Right atrium auricular region (tissue), 2 donors: ENCODE measurements around the gene OR2L8. TPM values are rescaled to one million over a fixed set of nuclear protein-coding genes. Genes with fewer than 3 reads are reported as not detected.

Experiments
- DNase-seq: peaks from one replicate; pipeline ENCODE4 v3.0.0-alpha.2; 2019; ENCODE audit warnings: low spot score
- H3K27ac ChIP-seq, 2 donors: fragments of 200-600 bp; sonication (generic); 1 replicate in 1 of 2; 2 replicates in 1 of 2; pipeline ENCODE4 v1.5.1; 2016 to 2019
- H3K27me3 ChIP-seq, 2 donors: fragments of 200-600 bp; sonication (generic); one replicate each; pipeline versions ENCODE4 v1.5.1 to v1.6.0; 2017 to 2019
- H3K36me3 ChIP-seq: fragments of 200-600 bp; sonication (generic); one replicate; pipeline ENCODE4 v1.5.1; 2016
- H3K4me1 ChIP-seq, 2 donors: fragments of 200-600 bp; sonication (generic); one replicate each; pipeline versions ENCODE4 v1.5.1 to v1.6.0; 2017 to 2019
- H3K4me3 ChIP-seq, 2 donors: fragments of 200-600 bp; sonication (generic); 1 replicate in 1 of 2; 2 replicates in 1 of 2; pipeline ENCODE4 v1.5.1; 2017 to 2019; ENCODE audit warnings: mild to moderate bottlenecking in 1 of 2, moderate library complexity in 1 of 2
- H3K9me3 ChIP-seq, 2 donors: fragments of 200-600 bp; sonication (generic); one replicate each; pipeline ENCODE4 v1.5.1; 2019
- total RNA-seq, 2 donors: library from RNA; depleted of rRNA; stranded (reverse); fragments of >200 nt; gene quantifications; one replicate each; pipeline ENCODE4 v1.1.0, GENCODE V29; 2016
- TF ChIP-seq, protein P1 (sequence below), 2 donors: fragments of 200-600 bp; sonication (generic); IDR thresholded peaks; one replicate each; pipeline ENCODE4 v1.5.1; 2019; ENCODE audit warnings: antibody characterized with exemption in 2 of 2

The OR2L8 gene
- total RNA-seq, 2 donors from 2014 or later: not detected

DNA sequence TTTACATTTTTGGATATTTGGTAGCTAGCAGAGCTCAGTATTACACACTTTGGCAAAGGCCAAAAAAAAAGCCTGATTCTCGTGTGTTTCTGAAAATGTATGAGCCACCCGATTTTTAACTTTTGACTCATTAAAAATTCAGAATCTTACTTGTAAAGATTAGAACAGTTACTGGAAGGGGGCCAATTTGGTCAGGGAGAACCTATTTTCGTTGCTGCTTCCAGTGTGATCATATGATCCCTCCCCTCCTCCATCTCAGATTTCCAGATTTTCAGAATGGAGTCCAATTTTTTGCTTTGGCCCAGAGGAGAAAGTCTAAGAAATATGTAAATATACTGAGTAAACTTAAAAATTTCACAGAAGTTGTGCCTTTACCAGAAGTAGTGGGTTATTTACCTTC is 13.1 kb downstream of the OR2L8 start:
- H3K9me3 ChIP-seq: no peaks in the 10 kb centered on the region
- no peak overlapping the region for H3K4me3 ChIP-seq
- H3K36me3 ChIP-seq: no peaks in the 10 kb centered on the region
- H3K4me1 ChIP-seq: no peaks in the 10 kb centered on the region
- TF ChIP-seq, protein P1, sequence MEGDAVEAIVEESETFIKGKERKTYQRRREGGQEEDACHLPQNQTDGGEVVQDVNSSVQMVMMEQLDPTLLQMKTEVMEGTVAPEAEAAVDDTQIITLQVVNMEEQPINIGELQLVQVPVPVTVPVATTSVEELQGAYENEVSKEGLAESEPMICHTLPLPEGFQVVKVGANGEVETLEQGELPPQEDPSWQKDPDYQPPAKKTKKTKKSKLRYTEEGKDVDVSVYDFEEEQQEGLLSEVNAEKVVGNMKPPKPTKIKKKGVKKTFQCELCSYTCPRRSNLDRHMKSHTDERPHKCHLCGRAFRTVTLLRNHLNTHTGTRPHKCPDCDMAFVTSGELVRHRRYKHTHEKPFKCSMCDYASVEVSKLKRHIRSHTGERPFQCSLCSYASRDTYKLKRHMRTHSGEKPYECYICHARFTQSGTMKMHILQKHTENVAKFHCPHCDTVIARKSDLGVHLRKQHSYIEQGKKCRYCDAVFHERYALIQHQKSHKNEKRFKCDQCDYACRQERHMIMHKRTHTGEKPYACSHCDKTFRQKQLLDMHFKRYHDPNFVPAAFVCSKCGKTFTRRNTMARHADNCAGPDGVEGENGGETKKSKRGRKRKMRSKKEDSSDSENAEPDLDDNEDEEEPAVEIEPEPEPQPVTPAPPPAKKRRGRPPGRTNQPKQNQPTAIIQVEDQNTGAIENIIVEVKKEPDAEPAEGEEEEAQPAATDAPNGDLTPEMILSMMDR (IDR thresholded peaks at IDR 0.05): no peak
- no peaks in the 10 kb centered on the region for H3K27me3 ChIP-seq
- no peak overlapping the region for H3K27ac ChIP-seq
- DNase-seq: no peak

DNA sequence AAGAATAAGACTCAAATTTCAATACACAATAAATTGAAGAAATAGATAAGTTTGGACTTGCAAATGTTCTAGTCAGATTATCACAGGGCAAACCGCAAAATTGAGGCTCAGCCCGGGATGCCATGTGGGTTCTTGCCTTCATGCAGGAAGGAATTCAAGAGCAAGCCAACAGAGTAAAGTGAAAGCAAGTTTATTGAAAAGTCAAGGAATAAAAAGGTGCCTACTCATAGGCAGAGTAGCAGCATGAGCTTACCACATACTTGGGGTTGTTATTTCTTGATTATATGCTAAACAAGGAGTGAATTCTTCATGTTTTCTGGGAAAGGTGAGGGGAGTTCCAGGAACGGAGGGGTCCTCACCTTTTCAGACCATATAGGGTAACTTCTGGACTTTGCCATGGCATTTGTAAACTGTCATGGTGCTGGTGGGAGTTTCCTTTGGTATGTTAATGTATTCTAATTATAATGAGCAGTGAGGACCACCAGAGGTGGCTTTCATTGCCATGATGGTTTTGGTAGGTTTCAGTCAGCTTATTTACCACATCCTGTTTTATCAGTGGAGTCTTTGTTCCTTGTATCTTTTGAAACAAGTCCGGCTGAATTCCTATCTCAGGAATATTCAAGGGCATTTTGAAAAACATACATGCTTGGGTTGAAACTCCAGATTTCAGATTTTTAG is 14.4 kb downstream of the OR2L8 start:
- no peaks in the 10 kb centered on the region for H3K4me1 ChIP-seq
- DNase-seq: no peak
- H3K9me3 ChIP-seq: no peaks in the 10 kb centered on the region
- no peak overlapping the region for H3K27ac ChIP-seq
- H3K36me3 ChIP-seq: no peaks in the 10 kb centered on the region
- TF ChIP-seq, protein P1 (IDR thresholded peaks at IDR 0.05): no peak
- H3K4me3 ChIP-seq: no peak overlapping the region
- no peaks in the 10 kb centered on the region for H3K27me3 ChIP-seq

DNA sequence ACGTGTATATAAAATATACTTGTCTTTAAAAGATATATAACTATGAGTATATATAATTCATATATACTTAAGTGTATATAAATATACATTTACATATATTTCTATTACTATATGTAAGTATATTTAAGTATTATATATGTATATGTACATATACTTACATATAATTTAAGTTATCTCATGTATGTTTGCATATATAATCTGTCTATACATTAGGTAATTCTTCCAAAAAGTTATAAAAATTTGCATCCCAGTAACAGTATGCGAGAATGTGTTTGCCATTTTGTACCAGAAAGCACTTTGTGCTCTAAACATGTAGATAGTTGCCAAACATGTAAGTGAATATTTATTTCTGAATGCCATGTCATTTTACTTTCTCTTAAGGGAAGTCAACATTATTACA is 16.3 kb downstream of the OR2L8 start, which contains the start of gene OR2AK2:
OR2AK2 (plus strand) TSS at position 301 of the 400 bp plus-strand sequence. CDS start 144 bp downstream, outside the sequence.
- Histone ChIP-seq H3K4me1 (no peaks in the 10 kb centered on the region), H3K4me3 (no peak within 1 kb of the TSS), H3K36me3 (no peaks in the 10 kb centered on the region), H3K9me3 (no peaks in the 10 kb centered on the region), H3K27ac (no peak within 1 kb of the TSS), H3K27me3 (no peaks in the 10 kb centered on the region)
- no peak for DNase-seq
- TF ChIP-seq, protein P1 (IDR thresholded peaks at IDR 0.05): no peak

DNA sequence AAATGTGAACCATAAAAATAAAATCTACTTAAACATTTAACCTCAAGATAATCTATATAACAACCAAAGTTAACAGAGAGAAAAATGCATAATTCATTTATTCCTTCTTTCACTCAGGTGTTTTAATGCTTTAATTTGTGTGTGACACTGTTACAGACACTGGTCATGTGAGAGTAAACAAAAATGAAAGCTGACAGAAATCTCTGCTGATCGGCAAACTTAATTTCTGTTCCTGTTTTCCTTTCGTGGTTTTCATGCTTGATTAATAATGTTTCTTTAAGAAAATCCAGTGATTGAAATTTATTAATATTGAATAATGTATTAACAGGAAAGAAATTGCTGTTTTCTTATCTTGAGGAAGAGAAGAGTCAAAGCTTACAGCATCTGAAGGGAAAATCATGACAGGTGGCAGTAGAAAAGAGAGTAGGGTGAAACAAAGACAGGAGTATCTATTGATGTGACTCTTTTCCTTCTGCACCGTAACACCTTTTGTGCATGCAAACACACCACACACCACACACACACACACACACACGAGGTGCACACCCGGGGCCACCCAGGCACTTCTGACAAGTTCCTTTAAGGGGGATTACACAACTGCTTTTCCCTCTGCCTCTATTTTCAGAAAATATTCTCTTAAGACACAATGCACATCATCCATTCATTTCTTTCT is 18.0 kb downstream of the OR2L8 start:
- TF ChIP-seq, protein P1 (IDR thresholded peaks at IDR 0.05): no peak
- H3K4me1 ChIP-seq: no peaks in the 10 kb centered on the region
- H3K36me3 ChIP-seq: no peaks in the 10 kb centered on the region
- no peak overlapping the region for H3K27ac ChIP-seq
- no peak overlapping the region for H3K4me3 ChIP-seq
- no peaks in the 10 kb centered on the region for H3K27me3 ChIP-seq
- DNase-seq: no peak
- H3K9me3 ChIP-seq: no peaks in the 10 kb centered on the region

DNA sequence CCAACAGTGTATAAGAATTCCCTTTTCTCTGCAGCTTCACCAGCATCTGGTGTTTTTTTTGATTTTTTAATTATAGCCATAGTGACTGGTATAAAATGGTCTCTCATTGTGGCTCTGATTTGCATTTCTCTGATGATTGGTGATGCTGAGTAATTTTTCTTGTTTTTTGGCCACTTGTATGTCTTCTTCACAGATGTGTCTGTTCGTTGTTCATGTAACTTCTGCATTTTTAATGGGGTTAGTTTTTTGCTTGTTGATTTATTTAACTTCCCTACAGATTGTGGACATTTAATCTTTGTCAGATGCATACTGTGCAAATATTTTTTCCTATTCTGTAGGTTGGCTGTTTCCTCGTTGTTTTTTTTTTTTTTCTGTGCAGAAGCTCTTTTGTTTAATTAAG is 44.3 kb downstream of the OR2L8 start:
- H3K4me3 ChIP-seq: no peak overlapping the region
- no peak overlapping the region for H3K27ac ChIP-seq
- H3K27me3 ChIP-seq: no peaks in the 10 kb centered on the region
- no peaks in the 10 kb centered on the region for H3K9me3 ChIP-seq
- TF ChIP-seq, protein P1 (IDR thresholded peaks at IDR 0.05): no peak
- no peaks in the 10 kb centered on the region for H3K36me3 ChIP-seq
- no peak for DNase-seq
- H3K4me1 ChIP-seq: no peaks in the 10 kb centered on the region
